GM18870 (cell line): ENCODE measurements around the gene MYBPC1.
A peak's percentile ranks its signal among the peaks of the same experiment; 100 is the strongest.

Source experiments
- ATAC-seq: cut with Tn5 transposase; IDR thresholded peaks from one replicate; pipeline ENCODE4 v1.9.1; 2021; ENCODE audit warnings: moderate library complexity; ENCODE audit not compliant: unreplicated experiment

The MYBPC1 gene

DNA sequence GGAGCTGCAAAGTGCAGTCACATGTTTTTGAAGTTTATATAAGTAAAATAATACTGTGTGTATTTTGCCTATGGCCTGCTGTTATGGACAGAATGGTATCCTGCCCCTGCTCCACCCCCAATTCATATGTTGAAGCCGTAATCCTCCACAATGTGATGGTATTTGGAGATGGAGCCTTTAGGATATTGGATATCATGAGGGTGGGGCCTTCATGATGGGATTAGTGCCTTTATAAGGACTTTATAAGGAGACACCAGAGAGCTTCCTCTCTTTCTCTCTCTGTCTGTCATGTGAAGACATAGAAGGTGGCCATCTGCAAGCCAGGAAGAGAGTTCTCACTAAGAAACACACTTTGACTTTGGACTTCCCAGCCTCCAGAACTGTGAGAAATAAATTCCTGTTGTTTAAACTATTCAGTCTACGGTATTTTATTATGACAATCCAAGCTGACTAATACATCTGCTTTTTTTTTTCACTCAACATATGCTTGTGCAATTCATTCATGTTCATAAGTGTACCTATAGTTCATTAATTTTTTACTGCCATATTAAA lies 99.6 kb downstream of the MYBPC1 start:
- no peak for ATAC-seq

DNA sequence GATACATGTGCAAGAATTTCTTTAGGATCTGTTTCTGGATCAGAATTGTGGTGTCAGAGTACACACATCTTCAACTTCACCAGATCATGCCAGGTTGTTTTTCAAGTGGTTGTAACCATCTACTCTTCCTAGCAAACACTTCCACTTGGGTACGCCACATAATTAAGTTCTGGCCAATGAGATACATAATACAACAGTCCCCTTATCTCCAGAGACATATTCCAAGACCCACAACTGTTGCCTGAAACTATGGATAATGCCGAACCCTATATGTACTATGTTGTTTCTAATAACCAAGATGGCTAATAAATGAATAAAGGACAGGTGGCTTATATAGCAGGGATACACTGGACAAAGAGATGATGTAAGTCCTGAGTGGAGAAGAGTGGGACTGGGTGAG lies 100.2 kb downstream of the MYBPC1 start:
- no peak for ATAC-seq

DNA sequence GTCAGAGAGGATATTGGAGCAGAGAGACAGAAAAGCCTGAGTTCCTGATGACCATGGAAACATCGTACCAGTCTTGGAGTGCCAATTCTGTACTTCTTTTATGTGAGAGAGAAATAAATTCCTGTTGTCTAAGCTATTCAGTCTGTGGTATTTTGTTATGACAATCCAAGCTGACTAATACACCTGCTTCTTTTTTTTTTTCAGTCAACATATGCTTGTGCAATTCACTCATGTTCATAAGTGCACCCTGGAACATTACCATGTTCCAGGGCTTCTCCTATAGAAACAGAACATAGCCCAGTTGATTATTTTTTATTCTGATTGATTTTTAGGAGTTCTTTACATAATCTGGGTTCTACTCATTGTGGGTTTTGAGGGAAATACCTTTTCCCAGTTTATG lies 100.9 kb downstream of the MYBPC1 start:
- no peak for ATAC-seq

DNA sequence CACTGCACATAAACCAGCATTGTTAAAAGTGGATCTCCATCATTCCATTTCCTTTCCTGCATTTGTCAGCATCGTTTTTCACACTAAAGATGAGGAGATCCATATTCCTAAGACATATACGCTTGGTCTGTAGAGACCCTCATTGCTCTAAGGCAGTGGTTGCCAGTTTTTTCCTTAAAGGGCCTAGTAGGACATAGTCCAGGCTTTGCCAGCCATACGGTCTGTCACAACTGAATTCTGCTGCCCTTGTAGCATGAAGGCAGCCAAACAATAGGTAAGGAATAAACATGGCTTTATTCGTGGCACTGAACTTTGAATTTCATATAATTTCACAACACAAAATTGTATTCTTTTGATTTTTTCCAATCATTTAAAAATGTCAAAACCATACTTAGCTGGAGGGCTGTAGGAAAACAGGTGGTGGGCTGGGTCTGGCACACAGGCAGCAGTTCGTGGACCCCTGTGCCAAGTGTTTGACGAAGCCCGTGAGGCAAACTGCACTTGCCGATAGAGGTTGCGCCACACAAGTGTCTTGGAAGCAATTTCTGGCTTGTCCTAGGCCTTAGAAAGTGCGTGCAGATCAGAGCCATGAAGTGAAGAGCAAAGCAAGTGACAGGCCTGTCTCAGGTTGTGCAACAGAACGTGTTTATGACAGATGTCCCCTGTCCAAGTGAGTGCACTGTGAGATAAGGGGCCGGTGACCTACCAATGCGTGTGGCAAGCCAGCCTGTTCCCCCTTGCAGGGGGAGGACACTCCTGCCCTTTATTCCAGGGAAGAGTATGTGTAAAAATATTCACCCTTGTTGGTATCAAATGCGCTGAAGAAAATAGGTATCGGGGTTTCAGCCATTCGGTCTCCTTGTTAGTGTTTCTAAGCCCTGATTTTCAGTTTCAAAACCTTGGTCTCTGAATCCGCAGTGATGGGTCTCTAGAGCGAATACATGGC lies 101.8 kb downstream of the MYBPC1 start:
- ATAC-seq = peak; percentile 41

DNA sequence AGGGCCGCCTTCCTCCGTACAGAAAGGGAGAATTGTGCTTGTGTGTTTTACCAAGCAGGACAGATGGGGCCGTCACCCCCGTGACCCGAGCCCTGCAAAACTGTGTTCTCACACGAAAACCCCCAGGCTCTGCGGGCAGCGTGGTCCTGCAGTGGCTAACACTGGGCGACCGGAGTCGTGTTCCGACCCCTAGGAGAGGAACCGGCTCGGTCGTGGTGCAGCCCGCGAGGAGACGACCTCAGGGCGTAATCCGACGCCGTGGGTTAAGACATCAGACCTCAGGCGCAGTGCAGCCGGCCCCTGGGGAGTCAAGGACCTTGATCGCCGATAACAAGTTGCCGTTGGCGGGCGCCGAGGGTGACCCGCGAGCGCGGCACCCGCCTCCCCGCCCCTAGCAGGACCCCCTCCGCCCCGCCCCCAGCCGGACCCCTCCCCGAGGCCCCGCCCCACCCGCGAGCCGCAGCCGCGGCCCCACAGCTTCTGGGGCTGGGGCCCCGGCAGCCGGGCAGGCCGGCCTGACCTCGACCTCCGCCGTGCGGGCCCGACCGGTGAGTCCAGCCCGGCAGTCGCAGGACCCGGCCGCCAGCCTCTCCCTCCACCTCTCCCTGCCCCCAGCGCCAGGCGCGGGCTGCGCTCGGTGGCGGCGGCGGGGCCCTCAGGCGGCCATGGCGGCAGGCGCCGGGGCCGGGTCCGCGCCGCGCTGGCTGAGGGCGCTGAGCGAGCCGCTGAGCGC lies 102.6 kb downstream of the MYBPC1 start, which contains the start of gene CHPT1:
CHPT1 (plus strand) TSS at position 444 of the 733 bp plus-strand sequence; CDS start at position 666, 222 bp downstream.
- peak; percentile 50 for ATAC-seq

DNA sequence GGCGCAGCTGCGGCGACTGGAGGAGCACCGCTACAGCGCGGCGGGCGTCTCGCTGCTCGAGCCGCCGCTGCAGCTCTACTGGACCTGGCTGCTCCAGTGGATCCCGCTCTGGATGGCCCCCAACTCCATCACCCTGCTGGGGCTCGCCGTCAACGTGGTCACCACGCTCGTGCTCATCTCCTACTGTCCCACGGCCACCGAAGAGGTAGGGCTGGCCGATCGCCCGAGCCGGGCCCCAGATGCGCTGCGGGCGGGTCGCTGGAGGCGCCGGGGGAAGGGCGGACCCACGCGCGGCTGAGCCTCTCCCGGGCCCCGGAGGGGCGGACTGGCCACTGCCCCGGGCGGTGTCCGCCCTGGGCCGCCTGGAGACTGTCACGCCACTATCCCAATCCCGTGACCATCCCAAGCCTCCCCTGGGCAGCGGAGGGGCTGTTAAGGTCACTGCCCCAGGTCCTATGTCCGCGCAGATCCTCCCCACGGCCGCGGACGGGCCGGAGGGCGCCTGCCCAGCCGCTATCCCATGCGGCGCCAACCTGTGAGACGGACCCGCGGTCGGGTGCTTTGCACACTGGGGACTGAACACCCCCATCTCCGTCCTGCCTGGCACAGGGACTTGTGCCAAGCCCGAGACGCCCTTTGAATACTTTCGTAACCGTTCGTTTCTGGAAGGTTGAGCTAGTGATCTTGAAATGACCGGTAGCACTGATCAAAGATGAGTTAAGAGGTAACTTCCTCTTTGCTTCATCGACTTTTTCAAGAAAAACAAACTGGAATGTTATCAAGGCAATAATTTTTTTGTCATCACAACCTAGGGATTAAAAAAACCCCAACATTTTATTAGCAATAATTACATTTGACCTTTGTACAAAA lies 103.4 kb downstream of the MYBPC1 start:
- peak; percentile 31 for ATAC-seq

DNA sequence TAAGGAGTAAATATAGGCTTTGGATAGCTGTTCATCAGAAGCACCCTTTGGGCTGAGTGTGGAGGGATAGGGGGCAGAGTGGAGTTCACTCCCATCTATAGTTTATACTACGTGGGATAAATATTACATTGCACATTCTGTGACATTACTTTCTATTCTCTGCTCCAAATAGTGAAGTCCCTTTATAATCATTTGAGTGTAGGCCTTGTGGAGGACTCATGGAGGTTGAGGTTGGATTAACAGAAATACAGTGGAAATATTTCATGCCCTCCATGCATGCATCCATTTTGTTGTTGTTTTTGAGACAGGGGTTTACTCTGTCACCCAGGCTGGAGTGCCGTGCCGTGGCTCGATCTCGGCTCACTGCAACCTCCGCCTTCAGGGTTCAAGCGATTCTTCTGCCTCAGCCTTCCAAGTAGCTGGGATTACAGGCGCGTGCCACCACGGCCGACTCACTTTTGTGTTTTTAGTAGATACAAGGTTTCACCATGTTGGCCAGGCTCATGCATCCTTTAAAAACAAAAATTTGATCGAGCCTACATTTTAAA lies 104.1 kb downstream of the MYBPC1 start:
- no peak for ATAC-seq

DNA sequence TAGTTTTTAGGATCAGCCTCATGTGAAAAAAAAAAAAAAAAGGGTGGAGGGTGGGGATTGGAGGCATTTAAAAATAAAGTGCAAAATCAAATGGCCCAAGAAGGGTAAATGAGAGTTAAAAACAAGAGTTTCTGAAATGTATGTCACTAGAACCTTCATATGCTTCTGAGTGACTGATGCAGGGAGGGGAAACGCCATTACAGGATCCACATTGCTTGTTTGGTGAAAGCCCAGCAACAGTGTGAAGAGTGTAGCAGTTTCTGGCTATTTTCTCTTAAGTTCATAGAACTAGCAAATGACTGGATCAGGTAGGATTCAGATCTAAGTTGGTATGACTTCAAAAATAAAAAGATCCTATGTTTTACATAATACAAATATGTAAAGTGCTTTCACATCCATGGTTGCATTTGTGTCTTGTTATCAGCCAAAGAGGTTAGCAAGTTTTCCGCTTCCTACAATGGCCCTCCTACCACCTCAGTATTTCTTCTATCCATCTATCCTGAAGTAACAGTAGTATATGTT lies 105.6 kb downstream of the MYBPC1 start:
- no peak for ATAC-seq

DNA sequence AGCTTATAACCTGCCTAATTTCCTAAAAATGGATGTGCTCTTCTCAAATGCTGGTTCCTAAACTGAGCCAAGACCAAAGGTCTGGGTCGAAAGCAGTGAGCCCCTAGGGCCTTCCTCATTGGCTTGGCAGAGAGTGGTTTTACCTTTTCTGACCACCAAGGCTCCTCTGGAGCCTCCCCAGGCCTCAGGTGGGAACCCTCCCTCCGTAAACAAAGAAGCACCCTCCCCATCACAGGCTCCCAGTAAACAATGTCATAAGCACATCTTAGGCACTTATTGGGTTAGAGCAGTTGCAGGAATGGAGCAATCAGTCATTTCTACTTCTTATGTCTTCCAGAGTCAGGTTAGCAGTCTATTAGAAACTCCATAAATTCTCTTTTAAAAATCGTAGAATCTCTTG lies 108.7 kb downstream of the MYBPC1 start:
- no peak for ATAC-seq

DNA sequence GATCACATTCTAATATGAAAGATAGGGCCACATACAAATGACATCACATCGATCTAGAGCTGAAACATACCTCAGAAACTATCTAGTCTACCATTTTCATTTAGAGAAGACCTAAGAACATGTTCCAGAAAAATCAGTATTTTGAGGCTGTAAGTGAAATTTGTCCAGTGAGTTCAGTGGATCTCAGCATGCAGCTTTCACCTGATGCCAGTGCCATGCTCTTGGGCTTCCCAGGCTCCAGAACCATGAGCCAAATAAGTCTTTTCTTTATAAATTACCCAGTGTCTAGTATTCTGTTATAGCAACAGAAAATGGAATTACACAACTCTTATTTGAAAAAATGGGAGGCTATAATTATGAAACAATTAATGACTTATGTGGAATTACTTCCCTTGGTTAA lies 111.6 kb downstream of the MYBPC1 start:
- ATAC-seq = no peak

DNA sequence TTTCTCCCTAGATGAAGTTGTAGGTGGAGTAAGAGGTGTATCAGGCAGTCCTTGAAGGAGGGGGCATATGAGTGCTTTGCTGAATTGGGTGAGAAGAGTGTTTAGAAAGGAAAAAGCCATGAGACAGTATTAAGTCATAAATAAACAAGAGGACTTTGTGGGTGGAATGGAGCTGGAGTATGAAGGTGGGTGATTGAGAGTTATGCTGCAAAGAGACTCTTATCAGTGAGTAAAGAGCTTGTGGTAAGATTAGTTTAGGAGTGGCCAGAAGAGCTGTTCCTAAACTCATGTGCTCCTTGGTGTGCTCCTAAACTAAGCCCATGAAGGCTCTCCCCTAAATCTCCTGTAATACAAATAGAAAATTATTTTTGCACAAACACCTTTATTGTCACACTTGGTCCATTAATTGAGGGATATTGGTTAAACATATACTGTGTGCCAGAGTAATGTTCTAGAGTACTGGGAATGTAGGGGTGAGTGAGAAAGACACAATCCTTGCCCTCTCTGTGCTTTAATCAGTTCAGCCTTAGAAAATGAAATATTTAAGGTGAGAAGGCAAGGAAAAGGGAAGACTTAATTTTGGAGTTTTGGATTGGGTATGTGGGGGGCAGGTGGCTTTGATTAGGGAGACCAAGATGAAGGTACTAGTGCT lies 112.5 kb downstream of the MYBPC1 start:
- no peak for ATAC-seq

DNA sequence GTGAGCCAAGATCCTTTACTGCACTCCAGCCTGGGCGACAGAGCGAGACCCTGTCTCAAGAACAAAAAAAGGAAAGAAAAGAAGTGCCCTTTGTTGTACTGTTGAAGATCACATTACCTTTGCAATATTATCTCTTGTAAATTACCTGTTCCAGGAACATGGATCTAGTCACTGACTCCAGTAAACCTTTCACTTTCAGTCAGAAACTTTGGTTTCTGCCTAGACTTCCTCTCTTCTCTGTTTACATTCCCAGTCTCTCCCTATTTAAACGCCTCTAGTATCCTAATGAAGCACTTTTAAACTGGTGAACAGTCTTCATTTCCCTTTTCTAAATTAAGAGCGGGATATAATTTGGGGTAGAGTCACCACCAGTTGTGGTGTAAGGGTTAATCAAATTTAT lies 115.5 kb downstream of the MYBPC1 start:
- no peak for ATAC-seq

DNA sequence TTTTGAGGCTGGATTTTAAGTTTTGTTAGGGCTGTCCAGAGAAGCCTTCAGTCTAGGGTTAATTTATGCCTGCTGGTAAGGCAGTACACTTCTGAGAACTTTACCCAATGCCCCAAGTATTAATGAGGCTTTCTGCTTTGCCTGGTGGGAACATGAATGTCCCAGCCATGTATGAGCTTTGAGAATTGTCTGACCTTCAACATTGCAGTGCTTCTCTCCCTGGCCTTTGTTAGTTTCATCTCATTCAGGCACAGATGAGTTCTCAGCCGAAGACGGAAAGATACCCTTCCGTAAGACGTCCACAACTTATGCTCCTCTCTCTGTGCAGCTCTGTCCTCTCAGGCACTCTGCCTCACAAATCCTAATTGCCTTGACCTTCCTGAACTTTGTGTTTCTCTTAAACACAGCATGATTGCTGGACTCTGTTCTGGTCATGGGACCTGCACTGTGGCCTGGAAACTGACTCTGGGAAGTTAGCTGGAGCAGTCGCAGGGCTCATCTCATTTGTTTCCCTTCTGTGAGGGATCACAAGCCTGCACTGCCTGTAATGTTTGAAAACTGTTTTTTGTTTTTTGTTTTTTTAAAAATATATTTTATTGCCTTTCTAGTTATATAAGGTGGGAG lies 118.4 kb downstream of the MYBPC1 start:
- no peak for ATAC-seq

DNA sequence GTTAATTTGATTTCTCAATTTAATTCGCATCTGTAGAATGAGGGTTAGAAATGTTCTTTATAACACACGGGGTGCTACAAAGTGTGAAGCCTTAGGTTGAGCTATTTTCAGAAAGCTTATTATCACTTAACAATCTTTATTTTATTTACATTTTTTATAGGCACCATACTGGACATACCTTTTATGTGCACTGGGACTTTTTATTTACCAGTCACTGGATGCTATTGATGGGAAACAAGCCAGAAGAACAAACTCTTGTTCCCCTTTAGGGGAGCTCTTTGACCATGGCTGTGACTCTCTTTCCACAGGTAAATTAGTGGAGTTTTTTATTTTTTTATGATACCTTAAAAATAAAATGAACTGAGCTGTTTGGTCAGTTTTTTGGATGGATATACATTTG lies 119.2 kb downstream of the MYBPC1 start:
- no peak for ATAC-seq

DNA sequence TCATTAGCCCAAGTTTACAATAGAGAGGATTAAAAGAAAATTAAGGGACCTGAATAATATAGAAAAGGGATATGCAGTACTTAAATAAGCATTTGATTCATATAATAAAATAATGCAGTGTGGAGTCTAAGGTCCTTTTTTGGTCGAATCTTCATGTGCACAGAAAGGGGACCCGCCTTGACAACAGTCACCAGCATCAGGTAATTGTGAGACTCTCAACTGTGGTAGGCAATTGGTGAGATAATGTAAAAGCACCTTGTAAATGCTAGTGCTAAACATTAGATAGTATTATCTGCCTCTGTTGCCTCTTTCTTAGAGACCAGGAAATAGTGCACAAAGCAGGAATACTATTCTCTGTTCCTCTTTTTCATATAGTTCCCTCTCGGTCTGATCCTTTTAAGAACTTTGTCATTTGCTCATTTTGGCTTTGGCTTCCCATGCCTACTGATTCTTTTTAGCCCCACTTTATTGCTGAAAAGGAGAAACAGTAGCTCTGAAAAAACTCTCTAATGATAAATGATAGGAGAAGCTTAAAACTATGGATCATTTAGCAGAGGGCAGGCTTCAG lies 120.2 kb downstream of the MYBPC1 start:
- ATAC-seq = no peak

DNA sequence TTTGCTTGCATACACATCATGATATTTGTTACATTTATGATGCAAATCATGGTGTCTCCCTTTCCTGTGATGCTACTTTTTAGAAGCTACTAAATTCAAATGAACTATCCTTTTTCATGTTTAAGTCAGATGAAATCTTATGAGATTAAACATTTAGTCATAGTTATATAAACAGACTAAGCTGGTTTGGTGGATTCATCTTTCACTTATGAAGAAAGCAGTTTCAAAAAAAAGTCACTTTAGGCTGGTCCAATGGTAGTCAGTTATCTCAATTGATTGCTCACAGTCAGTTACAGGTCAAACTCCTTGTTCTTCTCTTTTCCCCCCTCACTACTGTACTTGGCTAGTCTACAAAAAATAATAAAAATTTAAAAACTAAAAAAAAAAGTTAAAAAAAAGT lies 124.8 kb downstream of the MYBPC1 start:
- ATAC-seq = no peak

DNA sequence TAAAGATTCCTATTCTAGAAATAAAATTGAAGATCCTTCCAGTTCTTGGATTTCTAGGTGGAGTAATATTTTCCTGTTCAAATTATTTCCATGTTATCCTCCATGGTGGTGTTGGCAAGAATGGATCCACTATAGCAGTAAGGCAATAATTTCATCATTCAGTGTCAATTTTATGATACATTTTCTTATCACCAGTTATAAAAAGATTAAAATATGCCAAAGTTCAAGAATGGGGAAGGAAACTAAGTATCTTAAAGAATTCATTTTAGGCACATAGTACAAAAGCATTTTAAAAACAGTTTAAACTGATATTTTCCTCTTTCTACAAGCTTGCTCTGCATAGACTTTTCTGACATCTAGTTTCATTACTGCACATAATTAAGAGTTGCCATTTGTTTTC lies 125.3 kb downstream of the MYBPC1 start:
- no peak for ATAC-seq

DNA sequence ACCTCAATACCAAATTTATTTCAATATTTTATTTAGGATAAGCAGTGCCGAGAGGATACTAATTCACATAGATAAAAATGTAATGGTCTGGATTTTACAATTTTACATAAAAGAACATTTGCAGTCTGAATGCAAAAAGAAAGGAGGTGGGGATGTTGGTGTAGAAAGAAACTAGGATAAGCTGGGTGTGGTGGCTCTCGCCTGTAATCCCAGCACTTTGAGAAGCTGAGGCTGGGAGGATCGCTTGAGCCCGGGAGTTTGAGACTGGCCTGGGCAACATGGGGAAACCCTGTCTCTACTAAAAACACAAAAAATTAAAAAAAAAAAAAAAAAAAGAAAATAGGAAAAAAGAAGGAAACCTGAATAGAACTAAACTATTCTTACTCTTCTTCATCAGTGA lies 127.6 kb downstream of the MYBPC1 start:
- no peak for ATAC-seq

DNA sequence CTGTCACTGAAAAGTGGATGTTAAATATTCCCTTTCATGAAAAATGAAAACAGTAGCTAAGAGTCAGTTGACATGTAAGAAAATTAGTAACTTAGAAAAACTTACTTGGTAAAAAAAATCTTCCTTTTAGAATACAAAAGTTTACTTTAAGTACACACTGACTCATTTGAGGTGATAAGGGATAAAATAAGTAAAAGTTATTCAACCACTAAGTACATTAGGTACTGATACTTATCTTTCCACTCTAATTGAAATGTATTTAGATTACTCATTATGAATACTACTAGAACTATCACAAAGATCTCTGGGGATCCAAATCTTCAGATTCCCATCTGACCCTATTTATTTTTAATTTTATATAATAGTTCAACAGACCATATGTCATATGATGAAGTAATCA lies 132.3 kb downstream of the MYBPC1 start:
- ATAC-seq = no peak
